Cardiac fibroblast (primary cell): ENCODE measurements around the gene HHIPL1.

Experiments used
- DNase-seq, 2 donors: peaks; one replicate each; pipeline versions ENCODE4 v3.0.0 to v3.0.0-alpha.2; 2010; ENCODE audit warnings: low read depth in 2 of 2
- H3K4me3 ChIP-seq, 2 donors: replicated peaks in 1 of 2; 1 replicate in 1 of 2; 2 replicates in 1 of 2; pipeline ENCODE4 v1.5.1; 2011; ENCODE audit warnings: low read depth in 2 of 2, low read length in 2 of 2, mild to moderate bottlenecking in 2 of 2, moderate library complexity in 1 of 2
- TF ChIP-seq, protein P1 (sequence below): IDR thresholded peaks from one replicate; pipeline ENCODE4 v1.5.1; 2011; ENCODE audit warnings: low read depth, mild to moderate bottlenecking, low read length, inconsistent platforms

The HHIPL1 gene

DNA sequence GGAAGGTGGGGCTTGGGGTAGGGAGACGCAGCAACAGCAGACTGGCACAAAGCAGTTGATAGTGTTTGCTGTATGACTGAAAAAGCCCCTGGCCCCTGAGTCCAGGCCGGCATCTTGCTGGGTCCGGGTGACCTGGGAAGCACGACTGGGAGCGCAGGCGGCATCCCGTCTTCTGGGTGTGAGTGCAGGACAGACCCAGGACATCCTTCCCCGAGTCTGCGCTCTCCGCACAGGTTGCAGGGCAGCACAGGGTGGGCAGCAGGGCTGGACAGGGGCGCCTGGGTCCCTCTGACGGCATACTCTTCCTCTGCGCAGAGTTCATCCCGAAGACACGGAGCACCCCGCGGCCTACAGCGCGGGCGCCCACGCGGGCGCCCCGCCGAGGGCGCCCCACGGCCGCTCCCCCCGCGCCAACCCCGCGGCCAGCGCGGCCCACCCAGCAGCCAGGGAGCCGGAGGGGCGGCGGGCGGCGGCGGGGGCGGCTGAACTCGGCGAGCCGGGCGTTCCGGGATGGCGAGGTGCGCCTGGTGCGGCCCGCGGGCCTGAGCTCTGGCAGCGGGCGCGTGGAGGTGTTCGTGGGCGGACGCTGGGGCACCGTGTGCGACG is 29.9 kb downstream of the HHIPL1 start:
- no peak overlapping the region for H3K4me3 ChIP-seq
- TF ChIP-seq, protein P1, sequence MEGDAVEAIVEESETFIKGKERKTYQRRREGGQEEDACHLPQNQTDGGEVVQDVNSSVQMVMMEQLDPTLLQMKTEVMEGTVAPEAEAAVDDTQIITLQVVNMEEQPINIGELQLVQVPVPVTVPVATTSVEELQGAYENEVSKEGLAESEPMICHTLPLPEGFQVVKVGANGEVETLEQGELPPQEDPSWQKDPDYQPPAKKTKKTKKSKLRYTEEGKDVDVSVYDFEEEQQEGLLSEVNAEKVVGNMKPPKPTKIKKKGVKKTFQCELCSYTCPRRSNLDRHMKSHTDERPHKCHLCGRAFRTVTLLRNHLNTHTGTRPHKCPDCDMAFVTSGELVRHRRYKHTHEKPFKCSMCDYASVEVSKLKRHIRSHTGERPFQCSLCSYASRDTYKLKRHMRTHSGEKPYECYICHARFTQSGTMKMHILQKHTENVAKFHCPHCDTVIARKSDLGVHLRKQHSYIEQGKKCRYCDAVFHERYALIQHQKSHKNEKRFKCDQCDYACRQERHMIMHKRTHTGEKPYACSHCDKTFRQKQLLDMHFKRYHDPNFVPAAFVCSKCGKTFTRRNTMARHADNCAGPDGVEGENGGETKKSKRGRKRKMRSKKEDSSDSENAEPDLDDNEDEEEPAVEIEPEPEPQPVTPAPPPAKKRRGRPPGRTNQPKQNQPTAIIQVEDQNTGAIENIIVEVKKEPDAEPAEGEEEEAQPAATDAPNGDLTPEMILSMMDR: no peak
- DNase-seq: no peak

- TF ChIP-seq, protein P1: no peak
- H3K4me3 ChIP-seq: no peak overlapping the region
- no peak for DNase-seq
Measured at GRCh38 chr14:99675382-99675835, 30.5 kb downstream of the HHIPL1 start.

- TF ChIP-seq, protein P1: no peak
- no peak for DNase-seq
- H3K4me3 ChIP-seq: no peak overlapping the region
Measured at GRCh38 chr14:99675951-99676350, 31.0 kb downstream of the HHIPL1 start.

DNA sequence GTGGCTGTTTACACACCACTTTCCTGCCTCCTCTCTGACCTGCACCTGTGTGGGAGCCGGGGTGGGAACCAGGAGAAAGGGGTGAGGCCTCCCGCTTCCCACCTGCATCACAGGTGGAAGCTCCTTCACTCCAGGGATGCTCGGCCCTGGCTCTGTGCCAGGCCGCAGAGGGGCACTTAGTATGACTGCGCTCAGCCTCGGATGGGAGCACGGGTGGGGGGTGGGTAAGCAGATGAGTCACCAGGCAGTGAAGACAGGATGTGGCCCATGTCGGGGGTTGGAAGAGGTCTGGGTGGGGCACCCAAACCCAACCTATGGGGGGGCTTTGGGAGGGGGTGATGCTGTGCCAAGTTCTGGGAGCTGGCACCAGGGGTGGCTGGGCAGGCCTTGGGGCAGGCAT is 31.7 kb downstream of the HHIPL1 start:
- TF ChIP-seq, protein P1: no peak
- H3K4me3 ChIP-seq: no peak overlapping the region
- peak in 1 of 2 donors; percentile 13 for DNase-seq

GRCh38 chr14:99677231-99678140 is 32.6 kb downstream of the HHIPL1 start:
- TF ChIP-seq, protein P1: no peak
- peak; percentile 48 to 64 for DNase-seq
- H3K4me3 ChIP-seq: no peak overlapping the region

GRCh38 chr14:99678198-99678597 is 33.3 kb downstream of the HHIPL1 start:
- no peak for DNase-seq
- H3K4me3 ChIP-seq: no peak overlapping the region
- TF ChIP-seq, protein P1: no peak
